ELF-1 (cell line): ENCODE measurements around the gene RBFOX1.

ENCODE experiments used
- DNase-seq: peaks from one replicate; pipeline ENCODE4 v3.0.0-alpha.2; 2016; ENCODE audit warnings: low read depth, low spot score

The RBFOX1 gene

DNA sequence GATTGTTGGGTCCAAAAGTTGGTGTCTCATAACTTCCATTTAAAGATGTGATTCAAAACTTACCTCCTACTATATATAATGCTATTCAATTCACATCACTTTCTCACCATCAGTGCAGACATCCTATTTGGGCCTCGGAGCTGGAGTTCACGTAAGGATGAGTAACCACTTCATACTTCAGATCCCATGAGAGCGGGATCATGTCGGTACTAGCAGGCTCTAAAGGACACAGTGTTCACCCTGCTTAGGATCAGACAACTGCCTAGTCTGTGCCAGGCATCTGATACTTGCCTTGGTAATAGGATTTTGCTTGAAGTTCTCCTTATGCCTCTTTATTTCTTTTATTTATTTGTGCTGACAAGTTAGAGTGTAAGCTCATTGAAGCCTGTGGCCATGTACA lies 39.5 kb downstream of the RBFOX1 start:
- DNase-seq = no peak

DNA sequence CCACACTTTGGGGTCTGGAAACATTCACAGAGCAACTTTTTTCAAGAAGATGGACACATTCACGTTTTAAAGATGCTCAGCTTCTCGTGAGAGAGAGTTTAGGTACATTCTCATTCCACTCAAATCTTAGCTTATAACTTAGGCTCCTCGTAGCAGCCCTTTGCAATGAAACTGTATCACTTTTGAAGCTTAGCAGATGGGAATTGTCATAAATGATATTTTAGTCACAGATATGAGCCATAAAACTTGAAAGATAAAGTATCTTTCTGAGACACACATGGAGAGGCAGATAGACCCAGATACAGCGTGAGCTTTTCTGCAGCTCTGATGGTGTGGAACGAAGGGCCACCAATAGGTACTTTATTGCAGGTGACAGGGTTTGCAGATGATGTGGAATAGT lies 41.1 kb downstream of the RBFOX1 start:
- DNase-seq = no peak

DNA sequence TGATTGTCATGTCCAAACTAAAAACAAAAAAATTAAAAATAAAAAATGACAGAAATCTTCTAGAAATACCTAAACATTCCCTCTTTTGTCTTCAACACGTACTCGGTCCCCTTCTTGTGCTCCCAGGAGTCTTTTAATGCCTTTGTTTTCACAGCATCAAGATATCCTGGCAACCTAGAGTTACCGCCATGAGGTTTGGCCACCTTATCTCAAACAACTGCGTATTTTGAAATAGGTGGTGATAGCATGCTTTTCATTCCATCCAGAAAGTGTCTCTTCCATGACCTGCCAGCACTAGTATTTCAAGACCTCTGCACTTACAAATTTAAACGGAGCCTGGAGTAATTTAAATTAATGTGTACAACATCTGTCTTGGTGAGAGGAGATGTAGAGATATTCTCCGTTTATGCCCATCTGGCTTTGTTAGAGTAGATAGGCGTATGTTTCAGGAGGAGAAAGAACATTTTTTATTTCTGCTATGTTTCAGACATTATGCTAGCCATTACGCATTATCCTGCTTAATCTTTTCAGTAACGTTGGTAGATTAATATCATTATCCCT lies 42.0 kb downstream of the RBFOX1 start:
- no peak for DNase-seq

DNA sequence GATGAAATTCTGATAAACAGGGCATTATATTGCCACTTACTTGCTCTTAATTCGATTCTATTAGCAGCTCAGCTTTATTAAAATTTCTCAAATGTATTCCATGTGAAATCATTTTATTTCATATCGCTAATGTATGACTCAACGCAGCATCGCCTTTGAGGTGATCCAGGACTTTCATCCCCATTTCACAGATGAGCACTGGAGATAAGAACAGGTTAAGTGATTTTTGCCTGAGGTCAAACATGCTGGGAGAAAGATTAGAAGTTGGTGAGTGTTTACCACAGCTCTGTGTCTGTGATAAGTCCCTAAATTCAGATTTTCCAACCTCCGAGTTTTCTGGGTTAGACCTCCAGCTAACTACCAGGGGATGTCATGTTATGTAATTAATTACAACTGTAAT lies 43.6 kb downstream of the RBFOX1 start:
- DNase-seq = no peak

DNA sequence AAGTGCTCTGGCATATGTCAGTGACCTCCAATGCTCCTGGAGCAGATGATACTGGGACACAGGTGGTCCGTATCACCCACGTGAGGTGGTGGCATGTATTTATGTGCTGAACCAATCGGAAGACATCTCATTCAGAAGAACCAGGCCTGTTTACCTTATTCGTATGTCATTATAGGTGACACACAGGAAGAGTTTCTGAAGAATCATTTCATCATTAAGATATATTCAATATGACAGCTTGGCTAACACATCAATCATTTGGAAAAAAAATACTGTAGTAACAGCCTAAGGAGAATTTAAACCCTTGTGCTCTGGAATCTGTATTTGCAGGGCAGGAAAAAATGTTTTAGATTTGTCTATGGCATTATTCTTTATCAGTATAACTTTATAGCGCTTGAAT lies 44.6 kb downstream of the RBFOX1 start:
- no peak for DNase-seq

DNA sequence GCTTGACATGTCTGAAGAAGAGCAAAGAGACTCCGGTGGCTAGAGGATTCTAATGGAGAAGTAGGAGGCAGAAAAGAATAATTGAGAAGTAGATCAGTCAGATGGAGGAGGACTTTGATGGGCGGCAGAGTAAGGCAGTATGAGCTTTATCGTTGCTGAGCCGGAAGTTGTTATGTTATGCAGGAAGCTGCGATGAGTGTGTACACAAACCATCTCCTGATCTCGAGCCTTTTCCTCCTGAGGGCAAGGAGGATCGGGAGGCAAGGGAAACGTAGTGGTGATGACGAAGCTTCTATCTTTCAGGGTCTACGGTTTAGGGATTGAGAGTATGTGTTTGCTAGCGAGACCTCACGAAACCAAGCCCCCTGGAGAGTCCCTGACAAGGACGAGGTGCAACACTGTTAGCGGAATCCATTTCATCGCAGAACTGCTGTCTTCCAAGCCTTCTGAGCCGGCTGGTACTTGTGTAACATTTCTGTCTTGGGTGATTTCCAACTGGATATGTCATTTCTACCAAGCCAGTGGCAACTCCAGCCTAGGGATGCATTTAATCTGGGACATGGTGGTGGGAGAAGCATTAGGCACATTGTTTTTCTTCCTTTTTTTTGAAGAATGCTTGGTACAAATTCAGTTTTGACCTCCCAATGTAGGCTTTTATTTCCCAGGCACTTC lies 45.5 kb downstream of the RBFOX1 start:
- DNase-seq = no peak

DNA sequence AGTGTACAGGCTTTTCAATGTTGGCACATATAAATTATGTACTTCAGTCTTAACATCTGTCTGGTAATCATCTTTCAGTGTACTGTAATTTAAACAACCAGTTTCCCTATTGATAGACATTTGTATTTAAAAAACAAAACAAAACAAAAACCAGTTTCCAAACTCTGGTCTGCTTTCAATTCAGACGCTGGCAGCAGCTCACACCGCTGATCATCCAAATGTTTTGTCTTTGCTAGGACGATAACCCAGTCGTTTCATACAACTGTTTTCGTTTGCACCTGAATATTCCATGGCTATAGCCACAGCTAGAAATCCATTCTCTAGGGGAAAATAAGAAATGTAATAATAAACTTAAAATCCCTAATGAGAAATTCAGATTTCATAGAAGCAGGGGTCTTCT lies 47.8 kb downstream of the RBFOX1 start:
- no peak for DNase-seq

DNA sequence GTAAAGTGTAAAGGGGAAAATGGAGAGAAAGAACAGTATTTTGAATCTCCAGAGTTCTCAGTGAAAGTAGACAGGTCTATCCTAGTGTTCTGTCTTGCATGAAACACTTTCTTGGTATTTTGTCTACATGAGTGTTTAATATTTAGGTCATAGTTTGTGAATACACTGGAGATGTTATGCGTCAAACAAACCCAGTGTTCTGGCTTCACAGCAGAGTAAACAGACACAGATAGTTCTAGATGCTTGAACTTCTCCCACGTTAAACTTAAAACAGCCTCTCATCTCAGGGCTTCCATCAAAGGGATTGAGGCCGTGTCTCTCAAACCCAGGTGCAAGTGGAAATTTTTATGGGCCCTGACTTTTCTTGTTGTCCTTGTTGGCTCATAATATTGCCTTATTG lies 48.3 kb downstream of the RBFOX1 start:
- no peak for DNase-seq

DNA sequence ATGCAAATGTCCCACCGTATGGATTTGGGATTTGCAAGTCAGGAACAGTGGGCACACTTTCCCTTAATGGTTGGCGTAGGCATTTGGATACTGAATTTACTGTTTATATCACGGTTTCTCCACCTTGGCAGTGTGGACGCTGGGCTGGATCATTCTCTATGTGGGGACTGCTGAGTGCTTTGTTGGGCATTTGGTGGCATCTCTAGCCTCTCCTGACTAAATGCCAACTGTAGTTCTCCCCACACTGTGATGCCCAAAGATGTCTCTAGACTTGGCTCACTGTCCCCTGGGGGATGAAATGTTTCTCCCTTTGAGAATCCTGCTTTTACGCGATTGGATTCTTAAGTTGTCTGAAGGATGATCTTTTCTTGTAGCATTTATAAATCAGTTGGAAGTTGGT lies 49.0 kb downstream of the RBFOX1 start:
- no peak for DNase-seq

DNA sequence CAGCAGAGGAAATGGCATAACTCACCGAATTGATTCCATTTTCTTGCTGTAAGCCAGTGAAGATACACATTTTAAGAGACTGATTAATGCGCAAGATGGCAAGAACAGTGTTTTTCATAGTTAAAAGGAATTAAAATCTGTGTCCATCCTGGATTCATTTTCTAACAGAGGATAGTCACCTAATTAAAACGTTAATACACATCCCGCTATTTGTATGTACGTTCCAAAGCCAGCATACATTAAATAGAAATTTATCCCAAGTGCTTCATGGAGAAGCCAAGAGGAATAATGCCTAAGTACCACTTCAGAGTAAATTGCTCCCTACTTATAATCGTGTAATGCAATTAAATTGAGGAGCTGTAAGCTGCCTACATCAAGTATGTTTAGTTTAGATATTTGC lies 49.9 kb downstream of the RBFOX1 start:
- no peak for DNase-seq

DNA sequence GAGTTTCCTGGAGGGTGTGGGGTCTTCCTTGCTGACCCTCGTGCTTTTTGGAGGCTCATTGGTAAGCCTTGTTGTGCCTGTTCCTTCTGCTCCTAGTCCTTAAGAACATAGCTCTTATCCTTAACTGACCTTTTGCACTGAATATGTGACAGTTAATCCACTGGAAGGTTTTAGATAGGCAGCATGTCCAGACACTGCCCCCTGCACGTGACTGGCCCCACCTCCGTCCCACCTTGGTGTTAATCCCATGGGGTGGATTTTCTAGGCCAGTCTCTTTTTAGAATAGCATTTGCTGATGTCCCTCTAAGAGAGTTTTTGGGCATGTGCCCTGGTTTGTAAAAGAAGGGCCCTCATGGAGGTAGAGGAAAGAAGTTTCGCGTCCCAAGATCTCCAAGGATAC lies 58.3 kb downstream of the RBFOX1 start:
- DNase-seq = no peak

DNA sequence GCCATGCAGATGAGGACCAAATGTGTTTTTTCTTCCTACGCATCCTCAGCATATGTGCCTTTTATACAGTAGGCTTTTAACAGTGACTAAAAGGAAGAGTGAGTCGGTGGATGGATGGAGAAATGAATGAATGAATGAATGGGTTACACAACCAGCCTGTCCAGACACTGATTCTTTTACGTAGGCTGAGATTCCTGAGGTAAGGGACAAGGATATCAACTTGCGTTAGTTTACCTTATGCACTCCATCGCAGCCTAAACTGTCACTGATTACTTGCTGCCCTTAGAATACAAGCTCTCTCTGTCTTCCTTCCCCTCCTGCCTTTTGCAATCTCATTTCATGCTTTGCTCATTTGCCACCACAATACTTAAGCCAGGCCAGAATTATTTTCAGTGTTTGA lies 59.0 kb downstream of the RBFOX1 start:
- no peak for DNase-seq

DNA sequence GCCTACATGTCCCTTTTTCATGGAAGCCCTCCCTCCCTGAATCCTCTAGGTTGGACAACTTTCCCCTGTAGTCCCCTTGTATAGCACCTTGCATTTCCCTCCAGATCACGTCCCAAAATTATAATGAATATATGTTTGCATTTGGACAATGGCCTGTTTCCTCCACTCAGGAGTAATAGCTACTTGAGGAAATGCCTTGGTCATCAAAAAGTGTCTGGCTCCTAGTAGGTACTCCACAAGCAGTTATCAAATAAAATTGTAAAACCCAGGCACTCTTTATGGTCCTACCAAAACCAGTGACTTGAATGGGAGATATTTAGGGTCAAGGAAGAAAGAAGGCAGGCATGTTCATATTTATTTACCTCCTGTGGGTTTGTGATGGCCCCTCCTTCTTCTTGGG lies 59.6 kb downstream of the RBFOX1 start:
- DNase-seq = no peak

DNA sequence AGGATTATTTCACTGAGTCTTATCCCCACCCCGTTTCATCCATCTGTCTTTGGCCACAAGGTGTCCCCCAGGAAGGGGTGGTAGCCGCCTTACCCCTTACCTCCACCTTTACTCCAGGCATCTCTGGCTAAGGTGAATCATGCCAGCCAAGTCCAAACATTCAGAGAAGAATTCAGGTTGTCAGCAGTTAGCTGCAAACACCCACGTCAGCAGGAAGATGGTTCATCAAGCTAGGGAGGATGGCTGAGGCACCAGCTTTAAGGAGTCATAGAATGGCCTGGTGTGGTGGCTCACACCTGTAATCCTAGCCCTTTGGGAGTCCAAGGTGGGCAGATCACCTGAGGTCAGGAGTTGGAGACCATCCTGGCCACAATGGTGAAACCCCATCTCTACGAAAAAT lies 61.0 kb downstream of the RBFOX1 start:
- no peak for DNase-seq

DNA sequence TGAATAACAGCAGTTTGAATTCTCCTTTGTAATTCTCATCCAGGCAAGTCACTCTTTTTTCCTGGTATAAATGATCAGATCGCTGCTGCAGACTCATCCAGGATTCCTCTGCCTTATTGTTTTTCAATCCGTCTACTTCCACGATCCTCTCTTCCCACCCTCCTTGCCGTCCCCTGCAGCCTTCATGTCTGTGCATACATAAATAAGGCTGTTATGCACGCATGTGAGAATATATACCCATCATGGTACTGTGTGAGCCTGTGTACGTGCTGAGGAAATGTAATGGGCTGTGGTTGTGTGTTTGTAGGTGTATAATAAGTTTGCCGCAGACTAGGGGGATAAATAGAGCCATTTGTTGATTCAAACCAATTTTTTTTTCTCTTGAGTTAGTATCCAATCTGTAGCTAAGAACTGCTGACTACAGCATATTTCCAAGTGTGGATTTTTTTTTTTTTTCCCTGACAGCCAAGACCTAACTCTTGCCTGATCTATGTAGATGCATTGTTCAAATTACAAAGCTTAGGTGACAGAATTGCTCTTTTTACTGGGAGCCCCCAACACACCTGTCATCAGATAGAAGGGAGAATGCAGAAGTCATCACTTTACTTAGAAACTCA lies 62.2 kb downstream of the RBFOX1 start:
- no peak for DNase-seq

DNA sequence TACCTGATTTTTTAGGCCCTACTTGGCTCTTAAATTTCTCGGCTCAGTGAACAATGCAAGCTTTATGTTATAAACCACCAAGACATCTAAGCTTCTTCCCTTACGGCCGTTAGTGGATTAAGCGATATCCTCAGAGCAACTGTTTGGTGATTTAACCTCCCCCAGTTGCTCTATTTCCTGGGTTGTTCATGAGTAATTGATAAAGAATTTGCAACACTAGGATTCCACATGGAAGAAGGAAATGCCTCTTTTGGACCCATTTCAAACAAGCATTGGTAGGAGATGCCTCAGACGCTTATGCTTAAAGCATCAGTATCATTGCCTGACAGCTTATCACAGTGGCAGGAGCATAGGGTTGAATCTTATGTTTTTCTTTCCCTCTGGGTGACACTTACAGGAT lies 65.3 kb downstream of the RBFOX1 start:
- no peak for DNase-seq

DNA sequence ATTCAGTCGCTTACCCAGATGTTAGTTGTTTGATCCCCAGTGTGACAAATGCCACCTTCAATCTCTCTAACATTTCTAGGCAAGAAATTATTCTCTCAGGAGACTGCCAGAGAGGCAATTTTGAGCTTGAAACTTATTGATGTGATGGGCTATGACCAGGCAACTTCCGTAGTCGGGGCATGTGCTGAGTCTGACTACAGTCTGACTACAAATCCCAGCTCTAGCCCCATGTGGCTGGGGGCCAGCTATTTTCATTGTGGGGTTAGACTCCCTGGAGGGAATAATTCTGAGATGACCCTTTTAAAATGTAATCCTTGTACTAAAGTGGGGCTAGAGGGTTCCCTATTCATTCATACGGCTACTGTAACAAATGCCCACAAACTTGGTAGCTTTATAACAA lies 65.9 kb downstream of the RBFOX1 start:
- DNase-seq = no peak

DNA sequence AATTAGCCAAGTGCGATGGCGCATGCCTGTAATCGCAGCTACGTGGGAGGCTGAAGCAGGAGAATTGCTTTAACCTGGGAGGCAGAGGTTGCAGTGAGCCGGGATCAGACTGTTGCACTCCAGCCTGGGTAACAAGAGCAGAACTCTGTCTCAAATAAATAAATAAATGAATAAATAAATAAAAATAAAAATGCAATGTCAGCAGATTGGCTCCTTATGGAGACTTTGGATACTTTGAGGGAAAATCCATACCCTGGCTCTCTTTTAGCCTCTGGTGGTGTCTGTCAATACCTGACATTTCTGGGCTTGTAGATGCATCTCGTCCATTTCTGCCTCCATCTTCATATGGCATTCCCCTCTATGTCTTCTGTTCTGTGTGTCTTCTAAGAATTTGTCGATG lies 66.7 kb downstream of the RBFOX1 start:
- no peak for DNase-seq

DNA sequence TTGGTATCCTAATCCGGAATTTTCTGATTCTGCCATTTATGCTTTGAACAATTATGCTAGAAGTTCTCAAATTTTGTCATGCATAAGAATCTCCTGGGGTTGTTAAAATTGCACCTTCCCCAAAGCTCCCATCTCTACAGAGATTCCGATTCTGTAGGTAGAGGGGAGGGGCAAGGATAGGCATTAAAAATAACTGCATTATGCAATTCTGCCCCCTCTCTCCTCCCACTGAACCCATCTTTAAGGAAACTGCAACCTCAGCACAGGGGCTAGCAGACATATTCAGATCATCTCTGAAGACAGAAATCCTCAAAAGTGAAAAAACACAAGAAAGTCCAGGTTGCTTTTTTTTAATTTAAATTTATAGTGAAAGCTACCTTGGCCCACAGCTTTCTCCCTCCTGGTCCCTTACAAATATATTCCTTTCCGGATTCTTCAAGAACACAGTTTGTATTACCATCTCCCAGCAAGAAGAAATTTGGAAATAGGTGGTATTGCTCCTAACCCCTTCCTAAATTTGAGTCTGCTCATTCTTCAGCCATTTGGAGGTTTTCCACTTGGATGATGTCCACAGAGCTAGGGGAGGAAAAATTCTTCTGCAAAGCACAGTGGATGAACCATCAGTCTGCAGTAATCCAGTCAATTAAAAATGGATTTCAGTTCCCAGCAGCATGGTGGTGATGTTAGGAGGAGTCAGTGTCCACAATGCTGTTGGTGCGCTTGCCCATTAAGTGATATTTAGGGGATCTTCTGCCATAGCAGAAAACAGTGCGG lies 67.7 kb downstream of the RBFOX1 start:
- no peak for DNase-seq

DNA sequence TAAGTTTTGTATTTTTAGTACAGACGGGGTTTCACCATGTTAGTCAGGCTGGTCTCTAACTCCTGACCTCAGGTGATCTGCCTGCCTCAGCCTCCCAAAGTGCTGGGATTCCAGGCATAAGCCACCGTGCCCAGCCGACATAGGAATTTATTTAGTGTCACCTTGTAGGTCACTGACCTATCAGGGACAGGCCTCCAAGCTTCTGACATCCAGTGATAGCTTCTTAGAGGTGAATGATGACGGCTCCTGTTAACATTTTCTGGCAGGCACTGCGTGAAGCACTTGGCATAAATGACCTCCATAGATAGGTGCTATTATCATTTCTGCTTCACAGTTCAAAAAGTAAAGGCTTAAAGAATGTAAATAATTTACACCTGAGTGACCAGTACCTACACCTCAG lies 71.6 kb downstream of the RBFOX1 start:
- DNase-seq = no peak

DNA sequence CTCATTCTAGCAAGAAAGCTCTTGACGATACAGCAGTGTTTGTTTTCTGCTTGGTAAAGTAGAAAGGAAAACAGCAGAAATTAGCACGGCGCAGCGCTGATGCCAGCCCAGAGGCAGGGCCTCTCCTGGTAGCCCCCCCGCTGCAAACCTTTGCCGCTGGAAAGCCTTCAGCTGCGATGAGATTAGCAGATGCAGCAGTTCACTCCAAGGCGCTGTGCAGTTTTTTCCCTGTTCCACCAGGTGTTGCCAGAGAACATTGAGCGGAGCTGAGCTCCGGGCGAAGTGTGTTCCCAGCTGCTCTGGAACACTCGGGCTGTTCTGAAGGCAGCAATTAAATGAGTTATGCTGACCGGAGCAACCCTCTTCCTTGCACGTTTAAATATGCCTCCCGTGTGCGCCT lies 72.5 kb downstream of the RBFOX1 start:
- peak; percentile 78 for DNase-seq

DNA sequence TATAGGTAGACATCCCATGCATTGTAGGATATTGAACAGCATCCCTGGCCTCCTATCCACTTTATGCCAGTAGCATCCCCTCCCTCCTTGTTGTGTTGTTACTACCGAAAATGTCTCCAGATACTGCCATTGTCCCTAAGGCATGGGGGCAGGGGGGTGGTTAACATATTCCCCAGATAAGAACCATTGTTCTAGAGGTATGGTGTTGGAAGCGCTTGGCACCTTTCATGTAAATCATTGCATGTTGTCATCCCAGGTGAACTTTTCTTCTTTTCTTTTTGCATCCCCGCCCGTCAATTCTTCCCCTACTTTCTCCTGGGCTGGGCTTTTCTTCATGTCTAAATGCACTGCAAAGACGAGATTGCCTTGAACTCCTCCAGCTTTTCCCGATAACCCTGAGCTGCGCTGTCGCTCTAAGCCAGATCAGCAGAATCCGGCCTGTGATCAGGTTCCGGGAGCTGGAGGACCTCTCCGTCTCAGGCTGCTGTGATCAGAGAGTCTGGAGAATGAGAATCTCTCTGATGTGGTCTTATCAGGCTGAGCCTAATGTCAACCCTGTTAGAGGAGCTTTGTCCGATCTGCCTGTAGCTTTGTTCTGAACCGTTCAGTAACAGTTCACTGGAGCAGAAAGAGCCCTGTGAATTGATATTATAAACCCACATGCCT lies 76.2 kb downstream of the RBFOX1 start:
- peak; percentile 58 for DNase-seq
